IMR-90 (cell line): ENCODE results near the gene EGLN3. TPM values are rescaled to one million over a fixed set of nuclear protein-coding genes. Genes with fewer than 3 reads are reported as not detected.

ENCODE experiments used
- ATAC-seq: fragments of 200-7000 bp; cut with Tn5 transposase; 2 replicates; pipeline ENCODE4 v1.9.1; 2020; ENCODE audit warnings: low read depth, mild to moderate bottlenecking, moderate library complexity
- BruUV-seq: library from RNA; stranded (reverse); fragments of 400-500 nt; replicated peaks from 2 replicates; lab custom pipeline; 2021; lab: Mats Ljungman, UMichigan
- CTCF ChIA-PET: fragments of 300-600 bp; formaldehyde crosslinking; extraction: SDS; loops from one replicate; lab custom pipeline; 2021; ENCODE audit warnings: antibody characterized with exemption; lab: Yijun Ruan, JAX
- POLR2A ChIA-PET: fragments of 300-600 bp; sonication (Branson Sonifier 250); formaldehyde crosslinking; loops from one replicate; lab custom pipeline; 2022; ENCODE audit warnings: antibody characterized with exemption; ENCODE audit not compliant: unreplicated experiment; lab: Charles Lee
- DNase-seq: peaks from one replicate; pipeline ENCODE4 v3.0.0; 2013
- H2AFZ ChIP-seq: replicated peaks from 2 replicates; pipeline ENCODE3; 2013; ENCODE audit warnings: low read length, mild to moderate bottlenecking; ENCODE audit not compliant: poor library complexity
- H2AK5ac ChIP-seq: 2 replicates; pipeline ENCODE4 v1.6.1; 2013; ENCODE audit warnings: low read depth, low read length, inconsistent platforms
- H2AK9ac ChIP-seq: replicated peaks from 2 replicates; pipeline ENCODE3; 2013; ENCODE audit warnings: mild to moderate bottlenecking, low read depth, low read length, moderate library complexity; ENCODE audit not compliant: poor library complexity
- H2BK120ac ChIP-seq: 2 replicates; pipeline ENCODE4 v1.6.1; 2013; ENCODE audit warnings: low read depth, low read length, inconsistent platforms
- H2BK15ac ChIP-seq: 3 replicates; pipeline ENCODE4 v1.6.1; 2013; ENCODE audit warnings: low read depth, low read length, inconsistent platforms
- H2BK20ac ChIP-seq: 2 replicates; pipeline ENCODE4 v1.6.1; 2013; ENCODE audit warnings: low read depth, mild to moderate bottlenecking, inconsistent platforms, low read length, moderate library complexity
- H2BK5ac ChIP-seq: 2 replicates; pipeline ENCODE4 v1.6.1; 2013; ENCODE audit warnings: mild to moderate bottlenecking, low read depth, low read length, inconsistent platforms; ENCODE audit not compliant: poor library complexity, severe bottlenecking
- H3K14ac ChIP-seq: replicated peaks from 2 replicates; pipeline ENCODE4 v1.6.1; 2013; ENCODE audit warnings: low read depth, low read length, inconsistent platforms
- H3K18ac ChIP-seq: 2 replicates; pipeline ENCODE4 v1.6.1; 2013; ENCODE audit warnings: low read depth, low read length, control low read depth
- H3K23ac ChIP-seq: 2 replicates; pipeline ENCODE4 v1.6.1; 2013; ENCODE audit warnings: low read depth, low read length, inconsistent platforms
- H3K27ac ChIP-seq: 2 replicates; pipeline ENCODE4 v1.5.1; 2013; ENCODE audit warnings: mild to moderate bottlenecking, control low read depth, low read length; ENCODE audit not compliant: insufficient read depth
- H3K27me3 ChIP-seq: 2 replicates; pipeline ENCODE4 v1.6.1; 2013; ENCODE audit warnings: low read length; ENCODE audit not compliant: control insufficient read depth, insufficient read depth
- H3K36me3 ChIP-seq: 2 replicates; pipeline ENCODE4 v1.6.1; 2013; ENCODE audit warnings: low read length, mixed read lengths; ENCODE audit not compliant: control insufficient read depth, insufficient read depth
- H3K4ac ChIP-seq: 2 replicates; pipeline ENCODE4 v1.6.1; 2013; ENCODE audit warnings: low read depth, low read length, inconsistent platforms
- H3K4me1 ChIP-seq: 2 replicates; pipeline ENCODE4 v1.6.1; 2013; ENCODE audit warnings: low read length, mixed read lengths; ENCODE audit not compliant: control insufficient read depth, insufficient read depth
- H3K4me2 ChIP-seq: 2 replicates; pipeline ENCODE4 v1.6.1; 2013; ENCODE audit warnings: low read depth, mild to moderate bottlenecking, control low read depth, low read length, moderate library complexity
- H3K4me3 ChIP-seq: 2 replicates; pipeline ENCODE4 v1.5.1; 2013; ENCODE audit warnings: low read depth, mild to moderate bottlenecking, control low read depth, low read length, moderate library complexity; ENCODE audit not compliant: insufficient read depth
- H3K56ac ChIP-seq: 2 replicates; pipeline ENCODE4 v1.6.1; 2013; ENCODE audit warnings: low read length, inconsistent platforms; ENCODE audit not compliant: insufficient read depth; ENCODE audit errors: extremely low read depth
- H3K79me1 ChIP-seq, 2 experiments: 2 replicates each; pipeline ENCODE4 v1.6.1; 2013; ENCODE audit warnings: low read length in 2 of 2, inconsistent platforms in 1 of 2, low read depth in 1 of 2
- H3K9ac ChIP-seq: 2 replicates; pipeline ENCODE4 v1.6.1; 2013; ENCODE audit warnings: low read depth, low read length, control low read depth
- H3K9me1 ChIP-seq: 2 replicates; pipeline ENCODE4 v1.6.1; 2013; ENCODE audit warnings: low read length, inconsistent platforms; ENCODE audit not compliant: insufficient read depth
- H3K9me3 ChIP-seq: 2 replicates; pipeline ENCODE4 v1.6.1; 2013; ENCODE audit warnings: low read length; ENCODE audit not compliant: control insufficient read depth, insufficient read depth
- H4K20me1 ChIP-seq: 2 replicates; pipeline ENCODE4 v1.6.1; 2013; ENCODE audit warnings: low read length, inconsistent platforms; ENCODE audit not compliant: insufficient read depth
- H4K5ac ChIP-seq: 2 replicates; pipeline ENCODE4 v1.6.1; 2013; ENCODE audit warnings: mild to moderate bottlenecking, low read depth, low read length, control low read depth
- H4K8ac ChIP-seq, 2 experiments: 2 replicates each; pipeline ENCODE4 v1.6.1; 2013; ENCODE audit warnings: low read depth in 2 of 2, low read length in 2 of 2, control low read depth in 1 of 2, inconsistent platforms in 1 of 2
- H4K91ac ChIP-seq: 2 replicates; pipeline ENCODE4 v1.6.1; 2013; ENCODE audit warnings: low read depth, low read length, inconsistent platforms; ENCODE audit not compliant: insufficient read depth
- BHLHE40 ChIP-seq: fragments of 150-350 bp; IDR thresholded peaks from 2 replicates; pipeline ENCODE4 v1.6.1; 2016; ENCODE audit warnings: mild to moderate bottlenecking, low read depth, low read length
- CHD1 ChIP-seq: IDR thresholded peaks from 2 replicates; pipeline ENCODE4 v1.6.1; 2012; ENCODE audit warnings: low read depth, low read length, improper control_type of control experiment
- ELK1 ChIP-seq: fragments of 150-350 bp; IDR thresholded peaks from 2 replicates; pipeline ENCODE4 v1.6.1; 2016; ENCODE audit warnings: low read depth, mild to moderate bottlenecking, low read length, moderate library complexity, borderline replicate concordance
- FOS ChIP-seq: fragments of 150-350 bp; IDR thresholded peaks from 2 replicates; pipeline ENCODE4 v1.6.1; 2016; ENCODE audit warnings: low read depth, low read length
- MAFK ChIP-seq: IDR thresholded peaks from 2 replicates; pipeline ENCODE4 v1.6.1; 2012; ENCODE audit warnings: low read depth, low read length, improper control_type of control experiment
- POLR2A ChIP-seq: IDR thresholded peaks from 2 replicates; pipeline ENCODE4 v1.6.1; 2012; ENCODE audit warnings: mild to moderate bottlenecking, low read depth, low read length
- RAD21 ChIP-seq: IDR thresholded peaks from 2 replicates; pipeline ENCODE4 v1.6.1; 2012; ENCODE audit warnings: low read length, improper control_type of control experiment
- RCOR1 ChIP-seq: IDR thresholded peaks from 2 replicates; pipeline ENCODE4 v1.6.1; 2012; ENCODE audit warnings: mild to moderate bottlenecking, low read length, improper control_type of control experiment; ENCODE audit not compliant: insufficient replicate concordance
- SMC3 ChIP-seq: fragments of 150-350 bp; IDR thresholded peaks from 2 replicates; pipeline ENCODE4 v1.6.1; 2016; ENCODE audit warnings: low read depth, mild to moderate bottlenecking, antibody characterized with exemption, low read length, moderate library complexity
- USF2 ChIP-seq: fragments of 150-350 bp; IDR thresholded peaks from 2 replicates; pipeline ENCODE4 v1.6.1; 2017; ENCODE audit warnings: mild to moderate bottlenecking, antibody characterized with exemption, low read length, low read depth
- WGBS, 2 experiments: methylation state at CpG; one replicate each; pipeline versions ENCODE4 v1.1.5 to v1.1.7; 2013; ENCODE audit warnings: missing lambda C conversion rate in 2 of 2; ENCODE audit not compliant: insufficient read length in 1 of 2; ENCODE audit errors: extremely low coverage in 2 of 2; 5-methylcytosine and 5-hydroxymethylcytosine counted together
- dilution Hi-C: fragments of 300-500 bp; cut with HindIII; formaldehyde crosslinking; loops from one replicate; pipeline ENCODE4 v1.14.3; 2018; ENCODE audit warnings: low sequenced_read_pairs; ENCODE audit not compliant: unreplicated experiment
- in situ Hi-C: fragments of 300-500 bp; cut with MboI; formaldehyde crosslinking; loops from 3 replicates; pipeline ENCODE4 v1.14.3; 2019; ENCODE audit warnings: low sequenced_read_pairs, inconsistent platforms, mixed read lengths
- intact Hi-C: fragments of 100-400 bp; cut with micrococcal nuclease; formaldehyde crosslinking; loops from 2 replicates; pipeline ENCODE4 v1.10.0; 2022
- polyA plus RNA-seq, 3 experiments: library from polyadenylated mRNA; depleted of rRNA; stranded (reverse); fragments of >200 nt; gene quantifications; 2 replicates each; pipeline ENCODE4 v1.2.3, GENCODE V29; 2012; ENCODE audit warnings: low replicate concordance in 1 of 3
- total RNA-seq: library from RNA; depleted of rRNA; stranded (reverse); fragments of >200 nt; gene quantifications from 2 replicates; pipeline ENCODE4 v1.2.3, GENCODE V29; 2012

Gene EGLN3
- total and polyA plus RNA-seq, 2 of the 4 experiments (the other 2 are of a cell fraction) = under 0.01 to 0.03 TPM

GRCh38 chr14:33932576-33933345 lies 18.1 kb downstream of the EGLN3 start:
- in situ Hi-C loops (no loop called here), intact Hi-C loops (no loop called here), dilution Hi-C loops (no loop called here)
- Histone ChIP-seq H4K5ac (no peak overlapping the region), H2BK20ac (no peak overlapping the region), H3K9me1 (no peaks in the 10 kb centered on the region), H3K18ac (no peak overlapping the region), H2AK5ac (no peak overlapping the region), H2AFZ (no peak overlapping the region), H2BK15ac (no peak overlapping the region), H4K91ac (no peak overlapping the region), H3K14ac (no peak overlapping the region), H2BK120ac (no peak overlapping the region), H3K23ac (no peak overlapping the region), H3K4me1 (no peaks in the 10 kb centered on the region; the same call in 1 of the 2 replicates), H4K8ac (no peak overlapping the region), H3K4me3 (no peak overlapping the region), H4K20me1 (no peaks in the 10 kb centered on the region), H2BK5ac (no peak overlapping the region), H3K56ac (no peak overlapping the region), H3K36me3 (no peaks in the 10 kb centered on the region), H3K4me2 (no peak overlapping the region), H2AK9ac (no peak overlapping the region), H3K9me3 (no peaks in the 10 kb centered on the region), H3K4ac (no peak overlapping the region), H3K27ac (no peak overlapping the region), H3K27me3 (no peaks in the 10 kb centered on the region), H3K79me1 (no peaks in the 10 kb centered on the region), H3K9ac (no peak overlapping the region)
- POLR2A ChIA-PET = no interaction called here
- no TSS peak for BruUV-seq
- ATAC-seq = no peak
- WGBS, 2 experiments = no CpG with 5 or more reads among the region's 4 CpGs
- TF ChIP-seq SMC3 (no peak), ELK1 (no peak), RAD21 (no peak), BHLHE40 (no peak), FOS (no peak), MAFK (no peak), RCOR1 (no peak), POLR2A (no peak), USF2 (no peak), CHD1 (no peak)
- DNase-seq = no peak
- CTCF ChIA-PET = no interaction called here
